Coronary artery (tissue), 2 donors: ENCODE data around the gene STPG4.

Experiments used
- DNase-seq: peaks from one replicate; pipeline ENCODE4 v3.0.0-alpha.2; 2017; ENCODE audit warnings: low spot score
- H3K27ac ChIP-seq, 2 donors: fragments of 200-600 bp; sonication (generic); one replicate each; pipeline ENCODE4 v1.5.1; 2016 to 2019
- H3K4me3 ChIP-seq: fragments of 200-600 bp; sonication (generic); 2 replicates; pipeline ENCODE4 v1.5.1; 2016; ENCODE audit warnings: mild to moderate bottlenecking, moderate library complexity
- TF ChIP-seq, protein P1 (sequence below): fragments of 200-600 bp; sonication (generic); IDR thresholded peaks from one replicate; pipeline ENCODE4 v1.5.1; 2019; ENCODE audit warnings: antibody characterized with exemption

STPG4 gene

GRCh38 chr2:47060652-47061170, 94.4 kb downstream of the STPG4 start:
- no peak for DNase-seq
- TF ChIP-seq, protein P1, sequence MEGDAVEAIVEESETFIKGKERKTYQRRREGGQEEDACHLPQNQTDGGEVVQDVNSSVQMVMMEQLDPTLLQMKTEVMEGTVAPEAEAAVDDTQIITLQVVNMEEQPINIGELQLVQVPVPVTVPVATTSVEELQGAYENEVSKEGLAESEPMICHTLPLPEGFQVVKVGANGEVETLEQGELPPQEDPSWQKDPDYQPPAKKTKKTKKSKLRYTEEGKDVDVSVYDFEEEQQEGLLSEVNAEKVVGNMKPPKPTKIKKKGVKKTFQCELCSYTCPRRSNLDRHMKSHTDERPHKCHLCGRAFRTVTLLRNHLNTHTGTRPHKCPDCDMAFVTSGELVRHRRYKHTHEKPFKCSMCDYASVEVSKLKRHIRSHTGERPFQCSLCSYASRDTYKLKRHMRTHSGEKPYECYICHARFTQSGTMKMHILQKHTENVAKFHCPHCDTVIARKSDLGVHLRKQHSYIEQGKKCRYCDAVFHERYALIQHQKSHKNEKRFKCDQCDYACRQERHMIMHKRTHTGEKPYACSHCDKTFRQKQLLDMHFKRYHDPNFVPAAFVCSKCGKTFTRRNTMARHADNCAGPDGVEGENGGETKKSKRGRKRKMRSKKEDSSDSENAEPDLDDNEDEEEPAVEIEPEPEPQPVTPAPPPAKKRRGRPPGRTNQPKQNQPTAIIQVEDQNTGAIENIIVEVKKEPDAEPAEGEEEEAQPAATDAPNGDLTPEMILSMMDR, result no peak
- Histone ChIP-seq H3K4me3 (no peak overlapping the region), H3K27ac (peak overlapping the region in 1 of 2 donors; percentile 6)

DNA sequence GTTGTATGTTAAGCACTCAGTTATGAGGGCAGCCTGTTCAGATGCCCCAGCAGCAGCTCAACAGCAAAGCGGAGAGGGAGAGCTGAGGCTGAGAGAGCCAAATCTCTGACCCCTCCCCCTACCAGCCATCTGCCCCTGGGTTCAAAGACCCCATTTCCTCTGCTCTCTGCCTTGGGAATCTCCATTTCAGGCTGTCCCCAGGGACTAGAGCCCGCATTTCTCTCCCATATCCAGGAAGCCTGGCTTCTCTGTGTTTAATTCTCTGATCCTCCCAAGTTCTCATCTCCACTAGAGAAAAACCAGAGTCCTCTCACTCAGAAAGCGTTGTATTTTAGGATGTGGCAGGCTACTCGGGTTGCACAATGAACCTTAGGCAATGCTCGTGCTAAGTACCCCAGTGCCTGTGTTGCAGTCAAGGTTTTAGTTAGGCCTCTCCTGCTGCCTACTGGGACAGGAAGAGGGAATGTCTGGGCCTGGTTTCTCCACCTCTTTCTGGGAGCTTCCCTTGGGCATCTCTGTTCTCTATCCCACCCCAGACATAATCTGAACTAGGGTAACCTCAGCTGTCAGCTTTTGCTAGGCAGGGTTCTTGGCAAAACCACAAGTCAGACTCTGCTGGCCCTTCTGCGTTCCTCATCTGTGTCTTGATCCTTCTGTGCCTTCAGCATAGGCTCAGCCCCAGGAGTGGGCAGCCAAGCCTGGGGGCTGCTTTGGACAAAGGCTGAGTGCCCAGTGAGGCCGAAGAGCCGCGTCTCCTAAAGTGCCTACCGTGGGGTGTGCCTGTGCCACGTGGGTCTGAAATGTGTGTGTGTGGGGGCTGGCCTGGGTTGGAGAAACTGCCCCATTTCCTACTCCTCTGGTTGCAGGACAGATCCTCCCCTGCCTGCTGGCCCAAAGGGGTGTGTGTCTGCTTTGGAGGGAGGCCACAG, 96.8 kb downstream of the STPG4 start:
- TF ChIP-seq, protein P1, result no peak
- Histone ChIP-seq H3K4me3 (no peak overlapping the region), H3K27ac (peak overlapping the region; percentile 86 to 97)
- no peak for DNase-seq

DNA sequence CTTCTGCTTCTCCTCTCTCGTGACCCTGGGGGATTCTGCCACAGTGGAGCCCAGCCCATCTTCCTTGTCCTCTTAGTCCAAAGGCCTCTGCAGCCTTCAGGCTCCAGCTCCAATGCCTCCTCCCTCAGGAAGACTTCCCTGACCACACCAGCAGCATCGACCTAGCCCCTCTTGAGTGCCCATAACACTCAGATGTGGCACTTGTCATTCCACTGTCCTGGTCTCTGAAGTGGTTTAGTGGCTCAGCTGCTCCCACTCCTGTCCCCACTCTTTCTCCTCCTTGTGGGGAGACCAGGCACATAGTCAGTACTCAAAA, 97.5 kb downstream of the STPG4 start:
- Histone ChIP-seq H3K27ac (peak overlapping the region; percentile 86 to 97), H3K4me3 (no peak overlapping the region)
- no peak for DNase-seq
- TF ChIP-seq, protein P1, result no peak

DNA sequence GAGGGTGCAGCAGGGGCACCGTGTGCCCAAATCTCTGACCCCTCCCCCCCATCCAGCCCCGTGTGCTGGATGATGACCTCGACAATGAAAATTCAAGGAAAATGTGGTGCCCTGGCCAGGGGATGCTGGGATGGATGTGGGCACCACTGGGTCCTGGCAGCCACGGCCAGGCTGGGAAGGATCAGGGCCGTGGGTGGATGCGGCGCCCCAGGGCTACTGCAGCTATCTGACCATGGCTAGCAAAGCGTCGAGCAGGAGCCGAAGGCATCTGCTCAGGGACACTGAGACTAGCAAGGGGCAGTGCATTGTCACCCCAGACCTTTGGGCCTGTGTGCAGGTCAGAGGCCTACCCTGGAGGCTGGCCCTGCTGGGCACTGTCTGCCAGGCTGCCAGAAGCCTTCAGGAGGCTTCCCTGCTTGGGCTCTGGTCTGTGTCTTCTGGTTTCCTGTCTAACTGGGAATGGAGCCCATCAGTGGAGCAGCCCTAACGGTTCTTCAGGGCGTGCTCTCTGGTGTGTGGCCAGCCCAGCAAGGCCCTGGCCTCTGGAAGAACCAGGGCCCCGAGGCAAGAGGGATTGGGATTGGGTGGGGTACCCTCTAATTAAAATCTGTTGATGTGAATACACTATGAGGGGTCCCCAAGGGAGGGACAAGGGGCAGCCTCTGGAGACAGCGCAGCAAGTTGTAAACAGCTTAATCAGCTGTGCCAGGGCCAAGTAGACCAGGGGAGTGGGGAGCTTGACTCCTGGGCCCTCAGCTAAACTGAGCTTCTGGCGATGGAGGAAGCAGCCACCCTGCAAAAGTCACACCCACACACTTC, 98.0 kb downstream of the STPG4 start:
- TF ChIP-seq, protein P1, result no peak
- H3K4me3 ChIP-seq, result peak overlapping the region; percentile 14
- H3K27ac ChIP-seq, result peak overlapping the region; percentile 86 to 97
- no peak for DNase-seq

DNA sequence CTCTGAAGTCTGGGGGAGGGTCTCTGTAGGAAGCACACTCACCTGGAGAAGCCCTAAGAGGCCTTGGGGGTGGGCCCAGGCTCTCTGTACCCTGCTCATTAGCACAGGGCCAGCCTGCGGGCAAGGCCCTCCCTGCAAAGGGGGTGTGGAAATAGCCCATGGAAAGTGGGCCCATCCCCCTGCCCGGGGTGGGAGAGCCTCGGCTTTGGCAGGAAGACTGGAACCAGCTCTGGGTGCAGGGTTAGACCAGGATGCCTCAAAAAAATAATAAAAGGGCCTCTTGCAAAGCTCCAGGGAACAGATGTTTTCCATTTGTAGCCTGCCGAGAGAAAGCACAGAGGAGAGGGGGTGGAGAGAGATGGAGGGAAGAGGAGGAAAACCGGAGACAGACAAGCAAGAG, 98.7 kb downstream of the STPG4 start:
- TF ChIP-seq, protein P1, result no peak
- Histone ChIP-seq H3K27ac (peak overlapping the region; percentile 86 to 97), H3K4me3 (no peak overlapping the region)
- DNase-seq, result no peak

- no peak for DNase-seq
- TF ChIP-seq, protein P1, result no peak
- no peak overlapping the region for H3K4me3 ChIP-seq
- H3K27ac ChIP-seq, result peak overlapping the region in 1 of 2 donors; percentile 97
These were observed 100.2 kb downstream of the STPG4 start for GRCh38 chr2:47054868-47055267.
